OCI-LY7 (cell line): ENCODE measurements around the gene CCDC8. TPM values are rescaled to one million over a fixed set of nuclear protein-coding genes. Genes with fewer than 3 reads are reported as not detected.
A peak's percentile ranks its signal among the peaks of the same experiment; 100 is the strongest.

Experiments
- BruUV-seq: library from RNA; stranded (reverse); fragments of 400-500 nt; replicated peaks from 2 replicates; lab custom pipeline; 2021; lab: Mats Ljungman, UMichigan
- CTCF ChIA-PET: fragments of 300-600 bp; sonication (Branson Sonifier 250); formaldehyde crosslinking; loops from one replicate; lab custom pipeline; 2022; ENCODE audit warnings: antibody characterized with exemption; ENCODE audit not compliant: unreplicated experiment; lab: Charles Lee
- POLR2A ChIA-PET: fragments of 300-600 bp; sonication (Branson Sonifier 250); formaldehyde crosslinking; loops from one replicate; lab custom pipeline; 2022; ENCODE audit warnings: antibody characterized with exemption; lab: Charles Lee
- DNase-seq: peaks from one replicate; pipeline ENCODE4 v3.0.0-alpha.2; 2015; ENCODE audit warnings: low spot score
- H2AFZ ChIP-seq: fragments of 200-600 bp; sonication (generic), shearing (Covaris generic); 2 replicates; pipeline ENCODE4 v1.6.1; 2014; ENCODE audit warnings: mild to moderate bottlenecking, antibody characterized with exemption, low read length, moderate library complexity
- H3K27ac ChIP-seq: fragments of 200-600 bp; sonication (generic); 2 replicates; pipeline ENCODE4 v1.5.1; 2014; ENCODE audit warnings: mixed run types, low read depth, mild to moderate bottlenecking, moderate library complexity, low read length, inconsistent platforms; ENCODE audit not compliant: poor library complexity, severe bottlenecking
- H3K36me3 ChIP-seq: fragments of 200-600 bp; sonication (generic); 2 replicates; pipeline ENCODE4 v1.6.1; 2014; ENCODE audit warnings: mild to moderate bottlenecking, antibody characterized with exemption, low read length, moderate library complexity, mixed read lengths; ENCODE audit not compliant: insufficient read depth
- H3K4me1 ChIP-seq: fragments of 200-600 bp; sonication (generic); 2 replicates; pipeline ENCODE4 v1.5.1; 2014; ENCODE audit warnings: mild to moderate bottlenecking, low read length; ENCODE audit not compliant: insufficient read depth, poor library complexity, severe bottlenecking
- H3K4me2 ChIP-seq: fragments of 200-600 bp; sonication (generic); 2 replicates; pipeline ENCODE4 v1.6.1; 2014; ENCODE audit warnings: mild to moderate bottlenecking, low read length
- H3K4me3 ChIP-seq: fragments of 200-600 bp; sonication (generic); 2 replicates; pipeline ENCODE4 v1.5.1; 2014; ENCODE audit warnings: mild to moderate bottlenecking, low read depth, low read length; ENCODE audit not compliant: poor library complexity, severe bottlenecking
- H3K79me2 ChIP-seq: fragments of 200-600 bp; sonication (generic); 2 replicates; pipeline ENCODE4 v1.6.1; 2016; ENCODE audit warnings: low read depth, mild to moderate bottlenecking, low read length, moderate library complexity, mixed read lengths; ENCODE audit not compliant: insufficient read depth
- H3K9me2 ChIP-seq: fragments of 200-600 bp; sonication (generic); 2 replicates; pipeline ENCODE4 v1.6.1; 2016; ENCODE audit warnings: mild to moderate bottlenecking, low read length, mixed read lengths; ENCODE audit not compliant: insufficient read depth
- H3K9me3 ChIP-seq: fragments of 200-600 bp; sonication (generic); 2 replicates; pipeline ENCODE4 v1.6.1; 2014; ENCODE audit warnings: mild to moderate bottlenecking, mixed run types, low read length, mixed read lengths
- H4K20me1 ChIP-seq: fragments of 200-600 bp; sonication (generic); 2 replicates; pipeline ENCODE4 v1.6.1; 2014; ENCODE audit warnings: mild to moderate bottlenecking, antibody characterized with exemption, low read length, moderate library complexity, mixed read lengths; ENCODE audit not compliant: insufficient read depth
- EZH2phosphoT487 ChIP-seq: fragments of 200-600 bp; sonication (generic); IDR thresholded peaks from 2 replicates; pipeline ENCODE4 v1.6.1; 2018; ENCODE audit warnings: low read depth, borderline replicate concordance, mild to moderate bottlenecking, mixed run types, antibody characterized with exemption, low read length, moderate library complexity, mixed read lengths
- intact Hi-C: fragments of 100-400 bp; cut with micrococcal nuclease; formaldehyde crosslinking; loops from one replicate; pipeline ENCODE4 v1.10.0; 2022; ENCODE audit not compliant: unreplicated experiment
- total RNA-seq, 2 experiments: library from RNA; depleted of rRNA in 1 of 2; stranded (reverse); fragments of >200 nt in 1 of 2; shearing (Covaris generic) in 1 of 2; gene quantifications; 2 replicates each; pipeline ENCODE4 v1.2.3, GENCODE V29; 2014 to 2022
- TF ChIP-seq, protein P1 (sequence below): fragments of 200-600 bp; sonication (generic); conservative IDR thresholded peaks from 2 replicates; pipeline ENCODE4 v1.5.1; 2014; ENCODE audit warnings: mild to moderate bottlenecking, antibody characterized with exemption, low read length, moderate library complexity, mixed read lengths

Gene CCDC8
- total RNA-seq, 2 experiments from 2014 or later, result 0.09 to 0.10 TPM

DNA sequence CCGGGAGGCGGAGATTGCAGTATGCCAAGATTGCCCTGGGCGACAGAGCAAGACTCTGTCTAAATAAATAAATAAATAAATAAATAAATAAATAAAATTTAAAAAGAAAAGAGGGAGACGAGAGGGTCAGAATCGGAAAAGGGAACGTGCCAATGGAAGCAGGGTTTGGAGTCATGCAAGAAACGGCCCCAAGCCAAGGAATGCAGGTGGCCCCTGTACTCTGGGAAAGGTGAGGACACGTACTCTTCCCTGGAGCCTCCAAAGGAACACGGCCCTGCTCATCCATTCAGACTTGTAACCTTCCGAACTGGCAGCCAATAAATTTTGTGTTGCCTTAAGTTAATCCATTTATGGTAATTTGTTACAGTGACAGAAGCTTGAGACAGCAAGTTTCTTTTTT, 35.2 kb upstream of the CCDC8 start:
- CTCF ChIA-PET, result no interaction called here
- Histone ChIP-seq H3K79me2 (no peaks in the 10 kb centered on the region), H3K36me3 (no peaks in the 10 kb centered on the region), H3K4me2 (no peak overlapping the region), H3K27ac (no peak overlapping the region), H4K20me1 (no peaks in the 10 kb centered on the region), H2AFZ (no peak overlapping the region), H3K4me1 (peaks cover 21% of the 10 kb centered on the region), H3K9me3 (peaks cover 9% of the 10 kb centered on the region), H3K4me3 (no peak overlapping the region), H3K9me2 (no peaks in the 10 kb centered on the region)
- no TSS peak for BruUV-seq
- intact Hi-C loops, result no loop called here
- POLR2A ChIA-PET, result interaction anchor here (0.7 kb wide), 1 partner anchor 10 kb away, joined by 3 read pairs; no protein-coding TSS in a partner anchor
- TF ChIP-seq, protein P1, sequence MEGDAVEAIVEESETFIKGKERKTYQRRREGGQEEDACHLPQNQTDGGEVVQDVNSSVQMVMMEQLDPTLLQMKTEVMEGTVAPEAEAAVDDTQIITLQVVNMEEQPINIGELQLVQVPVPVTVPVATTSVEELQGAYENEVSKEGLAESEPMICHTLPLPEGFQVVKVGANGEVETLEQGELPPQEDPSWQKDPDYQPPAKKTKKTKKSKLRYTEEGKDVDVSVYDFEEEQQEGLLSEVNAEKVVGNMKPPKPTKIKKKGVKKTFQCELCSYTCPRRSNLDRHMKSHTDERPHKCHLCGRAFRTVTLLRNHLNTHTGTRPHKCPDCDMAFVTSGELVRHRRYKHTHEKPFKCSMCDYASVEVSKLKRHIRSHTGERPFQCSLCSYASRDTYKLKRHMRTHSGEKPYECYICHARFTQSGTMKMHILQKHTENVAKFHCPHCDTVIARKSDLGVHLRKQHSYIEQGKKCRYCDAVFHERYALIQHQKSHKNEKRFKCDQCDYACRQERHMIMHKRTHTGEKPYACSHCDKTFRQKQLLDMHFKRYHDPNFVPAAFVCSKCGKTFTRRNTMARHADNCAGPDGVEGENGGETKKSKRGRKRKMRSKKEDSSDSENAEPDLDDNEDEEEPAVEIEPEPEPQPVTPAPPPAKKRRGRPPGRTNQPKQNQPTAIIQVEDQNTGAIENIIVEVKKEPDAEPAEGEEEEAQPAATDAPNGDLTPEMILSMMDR, result no peak
- no peak for TF ChIP-seq EZH2phosphoT487
- DNase-seq, result no peak

DNA sequence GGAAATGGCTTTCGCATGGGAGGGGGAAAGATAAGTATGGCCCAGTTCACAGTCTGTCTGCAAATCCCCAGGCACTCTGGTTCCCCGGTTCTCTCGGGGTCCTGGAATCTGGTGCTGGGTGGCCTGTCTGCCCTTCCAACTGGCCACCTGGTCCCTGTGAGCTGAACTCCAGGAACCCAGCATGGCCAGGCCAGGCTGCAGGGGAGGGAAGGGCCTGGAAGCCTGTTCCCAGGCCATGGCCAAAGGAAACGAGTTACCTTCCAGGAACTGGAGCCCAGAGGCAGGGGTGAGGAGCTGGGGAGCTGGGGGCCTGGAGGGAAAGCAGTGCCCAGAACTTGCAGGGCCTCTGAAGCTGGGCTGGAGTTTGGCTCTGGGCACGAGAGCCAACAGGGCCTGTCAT, 34.5 kb upstream of the CCDC8 start:
- CTCF ChIA-PET, result no interaction called here
- H3K4me3 ChIP-seq, result peak overlapping the region; percentile 26
- H3K27ac ChIP-seq, result peak overlapping the region; percentile 1
- intact Hi-C loops, result no loop called here
- peak overlapping the region; percentile 70 for H2AFZ ChIP-seq
- H3K4me1 ChIP-seq, result peaks cover 21% of the 10 kb centered on the region
- no peaks in the 10 kb centered on the region for H3K9me2 ChIP-seq
- DNase-seq, result no peak
- H3K36me3 ChIP-seq, result no peaks in the 10 kb centered on the region
- no TSS peak for BruUV-seq
- H3K9me3 ChIP-seq, result peaks cover 9% of the 10 kb centered on the region
- no peak for TF ChIP-seq EZH2phosphoT487
- TF ChIP-seq, protein P1, result no peak
- H4K20me1 ChIP-seq, result no peaks in the 10 kb centered on the region
- H3K4me2 ChIP-seq, result peak overlapping the region; percentile 63
- POLR2A ChIA-PET, result interaction anchor here (0.7 kb wide), 1 partner anchor 11 kb away, joined by 3 read pairs; no protein-coding TSS in a partner anchor
- H3K79me2 ChIP-seq, result no peaks in the 10 kb centered on the region

DNA sequence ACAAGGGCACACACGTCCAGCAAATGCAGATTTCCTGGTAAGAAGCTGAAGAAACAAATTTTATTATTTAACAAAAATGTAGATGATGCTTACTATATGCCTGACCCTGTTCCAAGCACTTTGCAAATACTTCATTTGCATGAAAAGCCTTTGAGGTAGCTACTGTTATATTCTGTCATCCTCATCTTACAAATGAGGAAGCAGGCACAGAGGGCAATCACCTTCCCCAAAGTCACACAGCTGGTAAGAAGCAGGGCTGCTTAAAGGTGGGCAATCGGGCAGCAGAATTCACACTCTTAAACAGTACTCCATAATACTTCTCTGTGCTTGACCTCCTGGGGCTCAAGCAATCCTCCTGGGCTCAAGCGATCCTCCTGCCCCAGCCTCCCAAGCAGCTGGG, 33.6 kb upstream of the CCDC8 start:
- no TSS peak for BruUV-seq

More for the DNA sequence above, 33.6 kb upstream of the CCDC8 start:
- Histone ChIP-seq H3K79me2 (no peaks in the 10 kb centered on the region), H2AFZ (peak overlapping the region; percentile 70; the same call in 1 of the 2 replicates), H3K9me2 (no peaks in the 10 kb centered on the region), H3K9me3 (peaks cover 9% of the 10 kb centered on the region), H3K36me3 (no peaks in the 10 kb centered on the region), H3K4me2 (peak overlapping the region; percentile 63), H3K27ac (peak overlapping the region; percentile 1), H3K4me3 (peak overlapping the region; percentile 26), H3K4me1 (peaks cover 21% of the 10 kb centered on the region), H4K20me1 (no peaks in the 10 kb centered on the region)
- POLR2A ChIA-PET, result interaction anchor here (0.7 to 1.1 kb wide), 3 partner anchors 9 to 46 kb away, joined by 4 to 5 read pairs (median 4); no protein-coding TSS in a partner anchor
- peak; percentile 64 for DNase-seq
- TF ChIP-seq EZH2phosphoT487, result no peak
- TF ChIP-seq, protein P1, result no peak
- intact Hi-C loops, result no loop called here
- CTCF ChIA-PET, result no interaction called here
